ENCODE data around the gene C3orf33. TPM values are rescaled to one million over a fixed set of nuclear protein-coding genes. Genes with fewer than 3 reads are reported as not detected.

C3orf33 gene
- total and polyA plus RNA-seq, 9 of the 15 experiments (the other 6 are each of a cell fraction or from before 2014, with no cell fraction given), result 4.1 to 10.2 (median 6.0) TPM

DNA sequence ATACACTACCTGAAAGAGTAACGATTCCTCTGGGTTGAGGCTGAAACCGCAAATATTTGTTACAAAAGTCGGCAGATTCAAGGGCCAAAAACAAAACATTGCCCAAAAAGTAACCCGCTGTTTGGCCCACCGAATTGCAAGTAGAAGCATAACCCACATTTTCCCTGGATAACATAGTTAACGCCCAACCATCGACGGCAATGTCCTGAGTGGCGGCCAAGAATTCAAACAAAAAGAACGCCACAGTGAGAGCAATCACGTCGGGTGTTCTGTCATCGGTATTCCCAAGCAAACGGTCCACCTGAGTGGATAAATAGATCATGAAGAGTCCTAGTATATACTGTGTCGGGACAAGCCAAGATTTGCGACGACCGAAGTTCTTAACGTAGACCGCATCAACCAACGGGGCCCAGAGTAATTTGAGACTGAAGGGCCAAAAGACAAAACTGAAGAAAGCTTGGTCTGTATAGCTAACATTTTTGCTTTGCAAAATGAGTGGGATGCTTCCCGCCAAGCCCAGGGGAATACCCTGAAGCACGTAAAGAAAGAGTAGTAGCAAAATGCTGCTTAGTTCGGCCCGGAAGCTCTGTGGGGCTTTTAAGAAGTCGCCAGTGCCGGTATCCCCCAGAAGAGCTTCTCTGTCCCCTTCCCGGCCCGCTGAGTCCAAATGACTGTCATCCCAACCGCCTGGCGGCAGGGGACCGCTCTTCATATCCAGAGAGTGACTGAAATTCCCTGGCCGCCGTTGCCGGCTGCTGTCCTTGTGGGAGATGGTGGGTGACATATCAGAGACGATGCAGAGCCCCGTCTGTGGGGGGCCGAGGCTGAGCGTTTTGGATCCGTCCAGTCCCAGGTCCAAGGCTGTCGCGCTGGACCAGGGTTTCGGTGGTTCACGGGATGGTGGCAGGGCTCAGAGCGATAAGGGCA lies 47.4 kb upstream of the C3orf33 start (continued):
- TF ChIP-seq, protein P1, sequence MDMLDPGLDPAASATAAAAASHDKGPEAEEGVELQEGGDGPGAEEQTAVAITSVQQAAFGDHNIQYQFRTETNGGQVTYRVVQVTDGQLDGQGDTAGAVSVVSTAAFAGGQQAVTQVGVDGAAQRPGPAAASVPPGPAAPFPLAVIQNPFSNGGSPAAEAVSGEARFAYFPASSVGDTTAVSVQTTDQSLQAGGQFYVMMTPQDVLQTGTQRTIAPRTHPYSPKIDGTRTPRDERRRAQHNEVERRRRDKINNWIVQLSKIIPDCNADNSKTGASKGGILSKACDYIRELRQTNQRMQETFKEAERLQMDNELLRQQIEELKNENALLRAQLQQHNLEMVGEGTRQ (CRISPR knock-in tag; IDR thresholded peaks at IDR 0.05), result no peak
- TF ChIP-seq STAT6 (CRISPR knock-in tag; IDR thresholded peaks at IDR 0.05) (peak; percentile 88; the same call in 1 of the 2 replicates), ZNF766 (CRISPR knock-in tag; conservative IDR thresholded peaks at IDR 0.05) (no peak), MLLT1 (IDR thresholded peaks at IDR 0.05) (peak in 1 of 2 experiments; percentile 82; a peak in 2 of 4 replicates), POU5F1 (IDR thresholded peaks at IDR 0.05; ENCODE audit: borderline replicate concordance, low read depth, low read length, partially characterized antibody) (no peak), OTX1 (CRISPR knock-in tag; IDR thresholded peaks at IDR 0.05) (no peak), SP1 (CRISPR knock-in tag; IDR thresholded peaks at IDR 0.05) (no peak), ZNF398 (CRISPR knock-in tag; IDR thresholded peaks at IDR 0.05) (no peak), CXXC5 (CRISPR knock-in tag; IDR thresholded peaks at IDR 0.05) (no peak), CHCHD3 (CRISPR knock-in tag; IDR thresholded peaks at IDR 0.05) (no peak), ZFPM2 (CRISPR knock-in tag; IDR thresholded peaks at IDR 0.05) (no peak), RNF219 (CRISPR knock-in tag; IDR thresholded peaks at IDR 0.05) (no peak), HLTF (IDR thresholded peaks at IDR 0.05) (0 out of 2 replicates have a peak, but pooled peaks have one; percentile 28), TAF9B (IDR thresholded peaks at IDR 0.05; ENCODE audit: partially characterized antibody) (no peak), NCOA2 (IDR thresholded peaks at IDR 0.05; ENCODE audit: partially characterized antibody in 2 of 2) (no peak), SMAD1 (IDR thresholded peaks at IDR 0.05; ENCODE audit: low read depth, low read length, partially characterized antibody) (peak; percentile 33), EZH2 (IDR thresholded peaks at IDR 0.05; ENCODE audit: borderline replicate concordance, low read depth, low read length) (no peak)
